Endothelial cell of umbilical vein (primary cell): ENCODE results near the gene ZNF639.

Source experiments
- EZH2 ChIP-seq: IDR thresholded peaks from 2 replicates; pipeline ENCODE4 v1.6.1; 2012; ENCODE audit warnings: borderline replicate concordance, low read depth, mild to moderate bottlenecking, moderate library complexity, low read length, inconsistent platforms; ENCODE audit not compliant: severe bottlenecking
- FOS ChIP-seq: IDR thresholded peaks from 2 replicates; pipeline ENCODE4 v1.6.1; 2011; ENCODE audit warnings: mild to moderate bottlenecking, low read length, moderate library complexity, borderline replicate concordance; ENCODE audit not compliant: insufficient read depth
- GATA2 ChIP-seq: IDR thresholded peaks from 2 replicates; pipeline ENCODE4 v1.7.0; 2011; ENCODE audit warnings: low read depth, mild to moderate bottlenecking, moderate library complexity, mixed read lengths, low read length; ENCODE audit not compliant: insufficient read length, insufficient read depth
- MAX ChIP-seq: IDR thresholded peaks from 2 replicates; pipeline ENCODE4 v1.6.1; 2011; ENCODE audit not compliant: insufficient read depth, insufficient read length
- MYC ChIP-seq: IDR thresholded peaks from one replicate; pipeline ENCODE4 v1.6.1; 2011; ENCODE audit warnings: mild to moderate bottlenecking, low read depth, low read length
- POLR2A ChIP-seq: IDR thresholded peaks from 2 replicates; pipeline ENCODE4 v1.6.1; 2012; ENCODE audit warnings: low read depth, mild to moderate bottlenecking, control low read depth, low read length
- POLR2AphosphoS5 ChIP-seq: IDR thresholded peaks from 2 replicates; pipeline ENCODE4 v1.6.1; 2012; ENCODE audit warnings: low read depth, mild to moderate bottlenecking, control low read depth, low read length, moderate library complexity; ENCODE audit not compliant: insufficient read depth
- TF ChIP-seq, protein P1 (sequence below), 2 donors: IDR thresholded peaks; 1 replicate in 1 of 2; 2 replicates in 1 of 2; pipeline ENCODE4 v1.5.1; 2011; ENCODE audit warnings: low read length in 2 of 2, mild to moderate bottlenecking in 2 of 2, moderate library complexity in 2 of 2, control low read depth in 1 of 2, inconsistent platforms in 1 of 2, low read depth in 1 of 2; ENCODE audit not compliant: insufficient read depth in 1 of 2; ENCODE audit errors: extremely low read depth in 1 of 2

GRCh38 chr3:179299316-179299715 lies 23.5 kb upstream of the ZNF639 start:
- TF ChIP-seq, protein P1, sequence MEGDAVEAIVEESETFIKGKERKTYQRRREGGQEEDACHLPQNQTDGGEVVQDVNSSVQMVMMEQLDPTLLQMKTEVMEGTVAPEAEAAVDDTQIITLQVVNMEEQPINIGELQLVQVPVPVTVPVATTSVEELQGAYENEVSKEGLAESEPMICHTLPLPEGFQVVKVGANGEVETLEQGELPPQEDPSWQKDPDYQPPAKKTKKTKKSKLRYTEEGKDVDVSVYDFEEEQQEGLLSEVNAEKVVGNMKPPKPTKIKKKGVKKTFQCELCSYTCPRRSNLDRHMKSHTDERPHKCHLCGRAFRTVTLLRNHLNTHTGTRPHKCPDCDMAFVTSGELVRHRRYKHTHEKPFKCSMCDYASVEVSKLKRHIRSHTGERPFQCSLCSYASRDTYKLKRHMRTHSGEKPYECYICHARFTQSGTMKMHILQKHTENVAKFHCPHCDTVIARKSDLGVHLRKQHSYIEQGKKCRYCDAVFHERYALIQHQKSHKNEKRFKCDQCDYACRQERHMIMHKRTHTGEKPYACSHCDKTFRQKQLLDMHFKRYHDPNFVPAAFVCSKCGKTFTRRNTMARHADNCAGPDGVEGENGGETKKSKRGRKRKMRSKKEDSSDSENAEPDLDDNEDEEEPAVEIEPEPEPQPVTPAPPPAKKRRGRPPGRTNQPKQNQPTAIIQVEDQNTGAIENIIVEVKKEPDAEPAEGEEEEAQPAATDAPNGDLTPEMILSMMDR (IDR thresholded peaks at IDR 0.05; ENCODE audit: extremely low read depth in 1 of 2, insufficient read depth in 1 of 2, low read depth in 1 of 2, low read length in 2 of 2): no peak
- no peak for TF ChIP-seq MAX
- no peak for TF ChIP-seq POLR2AphosphoS5
- TF ChIP-seq POLR2A: no peak
- no peak for TF ChIP-seq FOS
- no peak for TF ChIP-seq MYC
- TF ChIP-seq EZH2: no peak
- TF ChIP-seq GATA2: no peak
